ENCODE results near the gene GABRR2. TPM values are rescaled to one million over a fixed set of nuclear protein-coding genes. Genes with fewer than 3 reads are reported as not detected.
A peak's percentile ranks its signal among the peaks of the same experiment; 100 is the strongest.

GABRR2 gene
- total RNA-seq, 2 donors from 2014 or later, result 0.14 to 0.40 TPM

DNA sequence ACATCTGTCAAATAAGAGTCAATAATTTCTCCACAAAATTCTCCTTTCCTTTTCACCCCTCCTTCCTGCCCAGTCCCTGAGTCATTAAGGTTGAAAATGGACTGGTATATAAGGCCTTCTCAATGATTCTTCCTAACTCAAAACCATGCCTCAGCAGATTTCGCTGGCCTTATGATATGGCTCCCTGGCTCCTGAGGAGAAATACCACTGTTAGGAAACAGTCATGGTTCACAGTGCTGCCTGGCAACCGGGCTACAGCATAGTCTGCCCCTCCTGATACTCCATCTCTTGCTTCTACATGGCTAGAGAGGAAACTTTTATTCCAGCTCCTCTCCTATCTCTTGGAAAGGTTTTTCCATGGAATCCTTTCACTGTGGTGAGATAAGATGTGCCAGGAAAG lies 32.7 kb upstream of the GABRR2 start:
- TF ChIP-seq, protein P1, sequence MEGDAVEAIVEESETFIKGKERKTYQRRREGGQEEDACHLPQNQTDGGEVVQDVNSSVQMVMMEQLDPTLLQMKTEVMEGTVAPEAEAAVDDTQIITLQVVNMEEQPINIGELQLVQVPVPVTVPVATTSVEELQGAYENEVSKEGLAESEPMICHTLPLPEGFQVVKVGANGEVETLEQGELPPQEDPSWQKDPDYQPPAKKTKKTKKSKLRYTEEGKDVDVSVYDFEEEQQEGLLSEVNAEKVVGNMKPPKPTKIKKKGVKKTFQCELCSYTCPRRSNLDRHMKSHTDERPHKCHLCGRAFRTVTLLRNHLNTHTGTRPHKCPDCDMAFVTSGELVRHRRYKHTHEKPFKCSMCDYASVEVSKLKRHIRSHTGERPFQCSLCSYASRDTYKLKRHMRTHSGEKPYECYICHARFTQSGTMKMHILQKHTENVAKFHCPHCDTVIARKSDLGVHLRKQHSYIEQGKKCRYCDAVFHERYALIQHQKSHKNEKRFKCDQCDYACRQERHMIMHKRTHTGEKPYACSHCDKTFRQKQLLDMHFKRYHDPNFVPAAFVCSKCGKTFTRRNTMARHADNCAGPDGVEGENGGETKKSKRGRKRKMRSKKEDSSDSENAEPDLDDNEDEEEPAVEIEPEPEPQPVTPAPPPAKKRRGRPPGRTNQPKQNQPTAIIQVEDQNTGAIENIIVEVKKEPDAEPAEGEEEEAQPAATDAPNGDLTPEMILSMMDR (IDR thresholded peaks at IDR 0.05), result no peak
- TF ChIP-seq POLR2AphosphoS5 (IDR thresholded peaks at IDR 0.05), result no peak
- TF ChIP-seq POLR2A (IDR thresholded peaks at IDR 0.05), result no peak
- Histone ChIP-seq H3K9me3 (no peaks in the 10 kb centered on the region), H3K27ac (no peak overlapping the region), H3K36me3 (no peaks in the 10 kb centered on the region), H3K27me3 (replicated peaks; ENCODE audit: insufficient read depth) (no peaks in the 10 kb centered on the region), H3K4me1 (replicated peaks) (no peaks in the 10 kb centered on the region), H3K4me3 (no peak overlapping the region)
- intact Hi-C loops (cut with DNase I), result no loop called here
- 83% methylated on average over 2 of the region's 2 CpGs for WGBS
- no peak for DNase-seq (ENCODE audit: low spot score)

DNA sequence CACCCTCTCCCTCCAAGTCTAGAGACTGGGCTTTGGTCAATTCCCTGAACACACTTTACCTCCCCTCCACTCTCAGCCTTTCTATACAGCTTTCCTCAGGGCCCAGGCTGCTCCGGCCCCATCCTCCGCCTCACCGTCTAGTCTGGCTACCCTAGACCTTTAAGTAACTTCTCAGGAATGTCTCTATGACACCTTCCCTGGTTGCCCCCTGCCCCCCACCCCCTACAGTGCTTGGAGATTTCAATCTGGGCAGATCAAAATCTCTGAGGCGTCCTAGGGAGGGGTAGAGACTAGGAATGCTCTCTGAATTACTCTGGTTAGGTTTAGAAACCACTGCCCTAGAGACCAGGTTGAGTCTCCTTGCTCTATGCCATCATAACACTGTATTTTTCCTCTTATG lies 31.3 kb upstream of the GABRR2 start:
- H3K27me3 ChIP-seq (replicated peaks; ENCODE audit: insufficient read depth), result no peaks in the 10 kb centered on the region
- intact Hi-C loops (cut with DNase I), result no loop called here
- WGBS, result 86% methylated on average over 4 of the region's 4 CpGs
- TF ChIP-seq POLR2AphosphoS5 (IDR thresholded peaks at IDR 0.05) (no peak), POLR2A (IDR thresholded peaks at IDR 0.05) (no peak)
- H3K9me3 ChIP-seq, result no peaks in the 10 kb centered on the region
- H3K27ac ChIP-seq, result no peak overlapping the region
- no peak for DNase-seq (ENCODE audit: low spot score)
- no peaks in the 10 kb centered on the region for H3K4me1 ChIP-seq (replicated peaks)
- H3K36me3 ChIP-seq, result no peaks in the 10 kb centered on the region
- H3K4me3 ChIP-seq, result no peak overlapping the region

DNA sequence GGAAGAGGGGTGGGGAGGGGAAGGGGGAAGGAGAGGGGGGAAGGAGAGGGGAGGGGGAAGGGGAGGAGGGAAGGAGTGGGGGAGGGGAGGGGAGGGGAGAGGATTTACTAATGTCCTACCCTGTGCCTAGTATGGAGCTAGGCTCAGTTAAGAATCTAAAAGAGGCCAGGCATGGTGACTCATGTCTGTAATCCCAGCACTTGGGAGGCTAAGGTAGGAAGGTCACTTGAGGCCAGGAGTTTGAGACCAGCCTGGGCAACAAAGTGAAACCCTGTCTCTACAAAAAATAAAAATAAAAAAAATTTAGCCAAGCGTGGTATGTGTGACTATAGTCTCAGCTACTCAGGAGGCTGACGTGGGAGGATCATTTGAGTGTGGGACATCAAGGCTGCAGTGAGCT lies 24.5 kb upstream of the GABRR2 start:
- 94% methylated on average over 2 of the region's 2 CpGs for WGBS
- H3K4me1 ChIP-seq (replicated peaks), result no peaks in the 10 kb centered on the region
- no peak for DNase-seq (ENCODE audit: low spot score)
- TF ChIP-seq, protein P1 (IDR thresholded peaks at IDR 0.05), result no peak
- no peak overlapping the region for H3K27ac ChIP-seq
- H3K27me3 ChIP-seq (replicated peaks; ENCODE audit: insufficient read depth), result no peaks in the 10 kb centered on the region
- no peaks in the 10 kb centered on the region for H3K36me3 ChIP-seq
- no peaks in the 10 kb centered on the region for H3K9me3 ChIP-seq
- no peak overlapping the region for H3K4me3 ChIP-seq
- intact Hi-C loops (cut with DNase I), result no loop called here

DNA sequence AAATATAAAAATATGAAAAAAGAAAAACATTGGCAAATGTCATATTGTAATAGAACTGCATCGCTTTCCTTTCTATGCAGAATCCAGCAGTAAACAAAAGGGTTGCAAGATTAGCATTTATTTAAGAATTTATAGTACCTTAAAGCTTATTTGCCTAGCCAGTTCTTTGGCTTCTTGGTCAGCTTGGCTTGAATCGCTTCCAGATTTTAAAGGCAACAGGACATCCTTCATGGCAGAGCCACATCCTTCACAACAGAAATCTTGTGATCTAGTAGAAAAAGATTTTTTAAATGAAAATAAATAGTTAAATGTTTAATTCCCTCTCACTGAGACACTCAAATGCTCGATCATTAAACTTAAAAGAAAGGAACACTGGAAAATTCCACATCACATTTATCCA lies 20.1 kb upstream of the GABRR2 start:
- intact Hi-C loops (cut with DNase I), result no loop called here
- Histone ChIP-seq H3K27me3 (replicated peaks; ENCODE audit: insufficient read depth) (no peaks in the 10 kb centered on the region), H3K36me3 (no peaks in the 10 kb centered on the region), H3K27ac (peak overlapping the region in 1 of 2 donors; percentile 22), H3K4me3 (no peak overlapping the region), H3K4me1 (replicated peaks) (no peaks in the 10 kb centered on the region), H3K9me3 (no peaks in the 10 kb centered on the region)
- WGBS, result 51% methylated on average over 3 of the region's 3 CpGs
- TF ChIP-seq, protein P1 (IDR thresholded peaks at IDR 0.05), result no peak
- TF ChIP-seq POLR2A (IDR thresholded peaks at IDR 0.05) (no peak), POLR2AphosphoS5 (IDR thresholded peaks at IDR 0.05) (peak; percentile 63)
- peak; percentile 49 for DNase-seq (ENCODE audit: low spot score)

DNA sequence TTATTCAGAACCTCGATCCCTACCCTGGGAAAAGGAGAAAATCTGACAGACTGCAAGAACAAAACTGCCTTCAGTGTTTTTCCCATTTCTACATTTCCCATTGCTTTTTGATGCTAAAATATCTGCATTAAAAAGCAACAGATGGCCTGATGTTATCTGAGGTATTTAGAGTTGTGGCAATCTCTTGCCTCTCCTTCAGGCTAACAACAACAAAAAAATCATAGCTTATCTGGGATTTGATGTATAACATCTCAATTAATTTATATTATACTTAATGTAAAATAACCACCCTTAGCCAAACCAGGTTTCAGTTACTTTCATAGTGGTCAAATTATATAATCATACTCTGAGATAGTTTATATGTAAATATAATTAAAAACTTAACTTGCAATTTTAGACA lies 15.8 kb upstream of the GABRR2 start:
- 94% methylated on average over 1 of the region's 1 CpG for WGBS
- Histone ChIP-seq H3K4me1 (replicated peaks) (no peaks in the 10 kb centered on the region), H3K36me3 (no peaks in the 10 kb centered on the region), H3K4me3 (no peak overlapping the region), H3K27ac (no peak overlapping the region), H3K27me3 (replicated peaks; ENCODE audit: insufficient read depth) (no peaks in the 10 kb centered on the region), H3K9me3 (no peaks in the 10 kb centered on the region)
- intact Hi-C loops (cut with DNase I), result no loop called here
- TF ChIP-seq, protein P1 (IDR thresholded peaks at IDR 0.05), result no peak
- TF ChIP-seq POLR2A (IDR thresholded peaks at IDR 0.05) (no peak), POLR2AphosphoS5 (IDR thresholded peaks at IDR 0.05) (no peak)
- no peak for DNase-seq (ENCODE audit: low spot score)

Measured in prostate gland (tissue), 2 donors.